Parathyroid adenoma (tissue), 2 donors: Measurements from ENCODE around the gene CORT.
A peak's percentile ranks its signal among the peaks of the same experiment; 100 is the strongest.

Experiments
- H2AFZ ChIP-seq: fragments of 300-600 bp; sonication (generic); one replicate; pipeline ENCODE4 v1.7.0; 2017; ENCODE audit warnings: antibody characterized with exemption, mild to moderate bottlenecking
- H3K27ac ChIP-seq: fragments of 300-600 bp; sonication (generic); one replicate; pipeline ENCODE4 v1.7.0; 2017
- H3K27me3 ChIP-seq: fragments of 300-600 bp; sonication (generic); one replicate; pipeline ENCODE4 v1.7.0; 2017; ENCODE audit warnings: low read length; ENCODE audit not compliant: control insufficient read depth, insufficient read depth
- H3K36me3 ChIP-seq: fragments of 300-600 bp; sonication (generic); one replicate; pipeline ENCODE4 v1.7.0; 2017; ENCODE audit warnings: low read length; ENCODE audit not compliant: control insufficient read depth, insufficient read depth
- H3K4me1 ChIP-seq: fragments of 300-600 bp; sonication (generic); one replicate; pipeline ENCODE4 v1.7.0; 2017; ENCODE audit warnings: control low read depth
- H3K4me2 ChIP-seq: fragments of 300-600 bp; sonication (generic); one replicate; pipeline ENCODE4 v1.7.0; 2017; ENCODE audit warnings: low read length
- H3K4me3 ChIP-seq: fragments of 300-600 bp; sonication (generic); one replicate; pipeline ENCODE4 v1.7.0; 2017; ENCODE audit warnings: low read depth, low read length
- H3K79me2 ChIP-seq: fragments of 300-600 bp; sonication (generic); one replicate; pipeline ENCODE4 v1.7.0; 2017; ENCODE audit warnings: control low read depth
- H3K9ac ChIP-seq: fragments of 300-600 bp; sonication (generic); one replicate; pipeline ENCODE4 v1.7.0; 2017; ENCODE audit warnings: mild to moderate bottlenecking
- H3K9me3 ChIP-seq: fragments of 300-600 bp; sonication (generic); one replicate; pipeline ENCODE4 v1.7.0; 2017; ENCODE audit warnings: low read length; ENCODE audit not compliant: control insufficient read depth
- TF ChIP-seq, protein P1 (sequence below): fragments of 300-600 bp; sonication (generic); IDR thresholded peaks from one replicate; pipeline ENCODE4 v1.7.0; 2017; ENCODE audit warnings: antibody characterized with exemption, mild to moderate bottlenecking
- donor health status: primary hyperparathyroidism.

Gene CORT

DNA sequence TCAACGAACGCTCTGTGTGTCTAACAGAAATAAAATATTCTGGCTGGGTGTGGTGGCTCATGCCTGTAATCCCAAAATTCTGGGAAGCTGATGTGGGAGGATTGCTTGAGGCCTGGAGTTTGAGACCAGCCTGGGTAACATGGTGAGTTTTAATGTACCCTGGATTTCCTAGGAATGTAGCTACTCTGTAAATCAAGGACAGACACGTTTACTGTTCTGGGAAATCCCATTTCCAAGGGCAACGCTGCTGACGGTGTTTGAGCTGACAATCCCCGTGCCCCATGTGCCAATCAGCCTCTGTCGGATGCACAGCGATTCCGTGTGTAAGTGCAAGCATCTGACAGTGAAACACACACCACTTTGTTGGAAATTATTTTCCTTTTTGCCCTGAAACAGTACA, 8.0 kb downstream of the CORT start:
- Histone ChIP-seq H3K4me2 (no peak overlapping the region), H3K9ac (no peak overlapping the region), H2AFZ (no peak overlapping the region), H3K79me2 (no peaks in the 10 kb centered on the region), H3K27me3 (no peaks in the 10 kb centered on the region), H3K36me3 (no peaks in the 10 kb centered on the region), H3K4me1 (no peaks in the 10 kb centered on the region), H3K27ac (no peak overlapping the region), H3K4me3 (no peak overlapping the region), H3K9me3 (no peaks in the 10 kb centered on the region)
- TF ChIP-seq, protein P1, sequence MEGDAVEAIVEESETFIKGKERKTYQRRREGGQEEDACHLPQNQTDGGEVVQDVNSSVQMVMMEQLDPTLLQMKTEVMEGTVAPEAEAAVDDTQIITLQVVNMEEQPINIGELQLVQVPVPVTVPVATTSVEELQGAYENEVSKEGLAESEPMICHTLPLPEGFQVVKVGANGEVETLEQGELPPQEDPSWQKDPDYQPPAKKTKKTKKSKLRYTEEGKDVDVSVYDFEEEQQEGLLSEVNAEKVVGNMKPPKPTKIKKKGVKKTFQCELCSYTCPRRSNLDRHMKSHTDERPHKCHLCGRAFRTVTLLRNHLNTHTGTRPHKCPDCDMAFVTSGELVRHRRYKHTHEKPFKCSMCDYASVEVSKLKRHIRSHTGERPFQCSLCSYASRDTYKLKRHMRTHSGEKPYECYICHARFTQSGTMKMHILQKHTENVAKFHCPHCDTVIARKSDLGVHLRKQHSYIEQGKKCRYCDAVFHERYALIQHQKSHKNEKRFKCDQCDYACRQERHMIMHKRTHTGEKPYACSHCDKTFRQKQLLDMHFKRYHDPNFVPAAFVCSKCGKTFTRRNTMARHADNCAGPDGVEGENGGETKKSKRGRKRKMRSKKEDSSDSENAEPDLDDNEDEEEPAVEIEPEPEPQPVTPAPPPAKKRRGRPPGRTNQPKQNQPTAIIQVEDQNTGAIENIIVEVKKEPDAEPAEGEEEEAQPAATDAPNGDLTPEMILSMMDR = no peak

DNA sequence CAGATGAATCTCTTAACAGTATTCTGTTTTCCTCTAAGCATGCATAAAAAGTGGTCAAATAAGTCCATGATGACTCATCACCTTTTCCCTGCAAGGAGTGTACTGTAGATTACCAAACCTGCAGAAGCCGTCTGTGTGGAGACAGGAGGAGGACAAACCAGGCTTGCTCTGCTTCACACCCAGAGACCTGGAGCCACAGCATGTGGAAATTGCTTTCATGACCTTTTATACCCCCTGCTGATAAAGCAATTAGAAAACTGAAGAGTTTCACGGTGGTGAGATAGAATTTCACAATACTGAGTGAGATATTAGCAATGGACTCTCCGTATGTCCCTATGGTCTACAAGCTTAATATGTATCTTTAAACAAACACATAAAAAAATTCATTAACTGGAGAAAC, 9.4 kb downstream of the CORT start:
- Histone ChIP-seq H3K9me3 (no peaks in the 10 kb centered on the region), H3K4me1 (no peaks in the 10 kb centered on the region), H3K9ac (no peak overlapping the region), H3K79me2 (no peaks in the 10 kb centered on the region), H3K36me3 (no peaks in the 10 kb centered on the region), H2AFZ (no peak overlapping the region), H3K4me2 (no peak overlapping the region), H3K4me3 (no peak overlapping the region), H3K27ac (no peak overlapping the region), H3K27me3 (no peaks in the 10 kb centered on the region)
- TF ChIP-seq, protein P1 = no peak

DNA sequence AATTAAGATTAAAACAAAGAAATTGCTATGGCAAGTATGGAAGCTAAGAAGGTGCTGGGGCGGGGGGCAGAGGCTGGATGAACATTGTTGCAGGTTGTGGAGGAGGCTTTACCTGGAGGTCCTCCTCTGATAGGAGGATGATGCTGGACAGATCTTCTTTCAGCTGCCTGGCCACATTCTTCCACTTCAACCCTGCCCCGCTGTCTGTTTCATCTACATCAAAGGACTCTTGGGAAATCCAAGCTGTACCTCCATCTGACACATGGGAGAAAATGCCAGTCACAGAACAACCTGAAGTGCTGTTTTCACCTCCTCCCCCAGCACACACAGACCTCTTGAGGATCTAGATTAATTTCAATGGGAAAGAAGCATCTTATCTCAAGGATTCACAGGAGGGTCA, 17.2 kb downstream of the CORT start:
- Histone ChIP-seq H2AFZ (no peak overlapping the region), H3K9me3 (no peaks in the 10 kb centered on the region), H3K4me3 (no peak overlapping the region), H3K27ac (no peak overlapping the region), H3K36me3 (no peaks in the 10 kb centered on the region), H3K79me2 (no peaks in the 10 kb centered on the region), H3K4me1 (no peaks in the 10 kb centered on the region), H3K9ac (no peak overlapping the region), H3K27me3 (no peaks in the 10 kb centered on the region), H3K4me2 (no peak overlapping the region)
- TF ChIP-seq, protein P1 = no peak

DNA sequence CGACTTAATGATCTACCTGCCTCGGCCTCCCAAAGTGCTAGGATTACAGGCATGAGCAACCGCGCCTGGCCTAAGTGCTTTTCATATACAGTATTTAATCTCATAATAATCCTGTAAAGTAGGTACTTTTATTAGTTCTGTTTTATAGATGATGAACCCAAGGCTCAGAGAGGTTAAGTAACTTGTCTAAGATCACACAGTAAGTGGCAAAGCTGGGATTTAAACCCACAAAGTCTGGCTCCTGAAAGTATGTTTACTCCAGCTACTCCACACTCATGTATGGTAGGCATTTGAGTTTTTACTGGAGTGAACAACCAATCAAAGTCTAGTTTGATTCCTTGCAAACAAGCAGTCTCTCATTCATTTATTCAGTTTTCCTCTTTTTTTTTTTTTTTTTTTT, 20.2 kb downstream of the CORT start:
- H3K27ac ChIP-seq = no peak overlapping the region
- no peak overlapping the region for H3K4me3 ChIP-seq
- H3K9ac ChIP-seq = no peak overlapping the region
- no peaks in the 10 kb centered on the region for H3K4me1 ChIP-seq
- H3K4me2 ChIP-seq = no peak overlapping the region
- peaks cover 2% of the 10 kb centered on the region for H3K79me2 ChIP-seq
- H3K27me3 ChIP-seq = no peaks in the 10 kb centered on the region
- no peaks in the 10 kb centered on the region for H3K36me3 ChIP-seq
- no peak overlapping the region for H2AFZ ChIP-seq
- H3K9me3 ChIP-seq = no peaks in the 10 kb centered on the region
- TF ChIP-seq, protein P1 = no peak

DNA sequence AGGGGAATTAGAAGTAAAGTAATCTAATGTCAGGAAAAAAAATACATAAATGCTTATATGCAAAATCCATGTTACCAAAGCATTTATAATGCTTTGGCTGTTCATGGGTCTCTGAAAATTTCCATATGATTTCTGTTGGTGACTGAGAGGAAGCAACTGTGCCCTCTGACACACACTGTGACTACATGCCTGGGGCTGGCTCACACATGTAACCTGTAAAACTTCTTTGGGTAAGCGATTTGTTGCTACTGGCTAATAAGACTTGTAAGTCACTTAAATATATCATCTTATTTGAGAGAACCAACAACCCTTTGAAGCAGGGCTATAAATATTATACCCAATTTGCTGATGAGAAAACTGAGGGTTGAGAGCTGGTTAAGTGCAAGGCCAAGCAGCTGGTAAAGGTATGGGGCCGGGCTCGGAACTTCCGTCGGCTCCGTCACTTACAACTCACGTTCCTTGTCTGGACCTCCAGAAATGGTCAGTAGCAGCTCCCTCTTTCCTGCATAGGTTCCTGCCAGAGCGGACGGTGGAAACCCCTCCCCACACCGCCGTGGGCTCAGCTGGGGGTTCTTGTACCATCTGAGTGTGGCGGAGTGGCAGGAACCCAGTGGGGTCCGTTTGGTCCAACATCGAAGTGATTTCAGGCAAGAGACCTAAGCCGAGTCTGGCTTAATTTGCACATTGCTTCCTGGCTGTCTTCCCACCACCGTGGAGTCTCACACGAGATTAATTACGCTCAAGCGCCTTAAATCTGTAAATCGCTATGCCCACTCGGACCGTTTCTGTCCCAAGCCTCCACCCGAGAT, 21.8 kb downstream of the CORT start:
- Histone ChIP-seq H3K4me2 (peak overlapping the region; percentile 90), H3K27me3 (no peaks in the 10 kb centered on the region), H3K4me1 (no peaks in the 10 kb centered on the region), H3K36me3 (no peaks in the 10 kb centered on the region), H3K9me3 (no peaks in the 10 kb centered on the region), H3K27ac (no peak overlapping the region), H2AFZ (peak overlapping the region; percentile 93), H3K9ac (no peak overlapping the region), H3K4me3 (peak overlapping the region; percentile 94), H3K79me2 (peaks cover 2% of the 10 kb centered on the region)
- TF ChIP-seq, protein P1 = no peak
